WTC11 (cell line): Measurements from ENCODE around the gene FYN.

Experiments
- ATF3 ChIP-seq: sonication (generic); formaldehyde crosslinking; conservative IDR thresholded peaks from 2 replicates; pipeline ENCODE4 v1.8.1; 2022; ENCODE audit warnings: mild to moderate bottlenecking, missing genetic modification reagents
- CREB1 ChIP-seq: sonication (generic); formaldehyde crosslinking; IDR thresholded peaks from 2 replicates; pipeline ENCODE4 v1.8.0; 2023; ENCODE audit warnings: mild to moderate bottlenecking, missing genetic modification reagents
- CTCF ChIP-seq: fragments of 200-600 bp; IDR thresholded peaks from 2 replicates; pipeline ENCODE4 v1.8.0; 2022; ENCODE audit warnings: antibody characterized with exemption
- ESRRA ChIP-seq: sonication (generic); formaldehyde crosslinking; IDR thresholded peaks from 2 replicates; pipeline ENCODE4 v1.8.1; 2022; ENCODE audit warnings: mild to moderate bottlenecking, missing genetic modification reagents, borderline replicate concordance
- GTF2I ChIP-seq: fragments of 250-450 bp; sonication (Bioruptor Pico); conservative IDR thresholded peaks from 2 replicates; pipeline ENCODE4 v1.4.0; 2021; ENCODE audit warnings: mild to moderate bottlenecking
- KAT7 ChIP-seq: sonication (generic); formaldehyde crosslinking; IDR thresholded peaks from 2 replicates; pipeline ENCODE4 v1.8.1; 2023; ENCODE audit warnings: missing genetic modification reagents, mild to moderate bottlenecking, borderline replicate concordance
- NFE2L1 ChIP-seq: sonication (generic); formaldehyde crosslinking; IDR thresholded peaks from 2 replicates; pipeline ENCODE4 v1.8.1; 2023; ENCODE audit warnings: missing genetic modification reagents
- PRDM15 ChIP-seq: sonication (generic); formaldehyde crosslinking; IDR thresholded peaks from 2 replicates; pipeline ENCODE4 v1.8.0; 2022; ENCODE audit warnings: missing genetic modification reagents
- SP1 ChIP-seq: sonication (generic); formaldehyde crosslinking; conservative IDR thresholded peaks from 2 replicates; pipeline ENCODE4 v1.8.1; 2022; ENCODE audit warnings: missing genetic modification reagents
- USF2 ChIP-seq: sonication (generic); formaldehyde crosslinking; IDR thresholded peaks from 2 replicates; pipeline ENCODE4 v1.8.1; 2023; ENCODE audit warnings: mild to moderate bottlenecking, missing genetic modification reagents, moderate library complexity
- TF ChIP-seq, protein P1 (sequence below): sonication (generic); formaldehyde crosslinking; IDR thresholded peaks from 2 replicates; pipeline ENCODE4 v1.8.0; 2022; ENCODE audit warnings: mild to moderate bottlenecking, missing genetic modification reagents
- TF ChIP-seq, protein P2 (sequence below): sonication (generic); formaldehyde crosslinking; IDR thresholded peaks from 2 replicates; pipeline ENCODE4 v1.8.1; 2022; ENCODE audit warnings: mild to moderate bottlenecking, moderate library complexity, missing genetic modification reagents
- TF ChIP-seq, protein P3 (sequence below): sonication (generic); formaldehyde crosslinking; IDR thresholded peaks from 2 replicates; pipeline ENCODE4 v1.8.1; 2022; ENCODE audit warnings: low read depth, missing genetic modification reagents, borderline replicate concordance

DNA sequence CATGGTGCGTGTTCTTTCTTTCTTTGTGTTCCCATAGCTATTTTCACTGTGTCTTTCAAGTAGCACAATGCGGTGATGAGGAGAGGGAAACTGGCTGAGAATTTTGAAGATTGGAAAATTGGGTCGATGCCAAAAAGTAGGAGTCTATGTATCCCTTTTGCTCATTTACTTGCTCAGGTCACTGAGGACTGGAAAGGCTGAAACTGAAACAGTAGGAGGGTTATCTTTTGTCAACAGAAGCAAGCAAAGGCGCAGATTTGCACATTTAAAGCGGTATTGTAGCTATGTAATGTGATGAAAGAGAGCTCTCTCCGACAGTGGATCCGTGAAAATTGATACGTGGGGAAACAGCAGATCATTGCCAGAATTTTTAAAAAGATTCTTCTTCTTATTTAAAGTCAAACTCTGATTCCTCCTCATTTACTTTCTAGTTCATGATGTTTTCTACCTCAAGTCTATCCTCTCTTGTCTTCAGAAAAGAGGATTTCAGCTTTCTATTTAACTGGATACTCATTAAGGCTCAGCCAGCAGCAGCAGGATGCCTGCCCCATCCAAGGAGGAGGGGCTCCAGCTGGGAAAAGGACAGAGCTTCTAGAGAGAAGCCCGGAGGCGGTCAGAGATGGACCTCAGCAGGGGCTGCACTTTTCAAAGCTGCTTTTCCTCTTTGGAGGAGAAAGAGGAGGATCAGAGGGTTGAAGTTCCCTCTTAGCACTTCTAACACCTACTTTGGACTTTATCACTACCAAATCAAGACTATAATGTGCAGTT is 15.9 kb upstream of the FYN start:
- TF ChIP-seq USF2 (CRISPR knock-in tag) (no peak), CTCF (no peak), SP1 (CRISPR knock-in tag) (no peak), PRDM15 (CRISPR knock-in tag) (no peak), ESRRA (CRISPR knock-in tag) (no peak), CREB1 (no peak), ATF3 (CRISPR knock-in tag) (no peak), NFE2L1 (no peak), GTF2I (no peak), KAT7 (no peak)
- TF ChIP-seq, protein P1, sequence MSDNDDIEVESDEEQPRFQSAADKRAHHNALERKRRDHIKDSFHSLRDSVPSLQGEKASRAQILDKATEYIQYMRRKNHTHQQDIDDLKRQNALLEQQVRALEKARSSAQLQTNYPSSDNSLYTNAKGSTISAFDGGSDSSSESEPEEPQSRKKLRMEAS (CRISPR knock-in tag): no peak
- TF ChIP-seq, protein P2, sequence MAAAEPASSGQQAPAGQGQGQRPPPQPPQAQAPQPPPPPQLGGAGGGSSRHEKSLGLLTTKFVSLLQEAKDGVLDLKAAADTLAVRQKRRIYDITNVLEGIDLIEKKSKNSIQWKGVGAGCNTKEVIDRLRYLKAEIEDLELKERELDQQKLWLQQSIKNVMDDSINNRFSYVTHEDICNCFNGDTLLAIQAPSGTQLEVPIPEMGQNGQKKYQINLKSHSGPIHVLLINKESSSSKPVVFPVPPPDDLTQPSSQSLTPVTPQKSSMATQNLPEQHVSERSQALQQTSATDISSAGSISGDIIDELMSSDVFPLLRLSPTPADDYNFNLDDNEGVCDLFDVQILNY (CRISPR knock-in tag): no peak
- TF ChIP-seq, protein P3, sequence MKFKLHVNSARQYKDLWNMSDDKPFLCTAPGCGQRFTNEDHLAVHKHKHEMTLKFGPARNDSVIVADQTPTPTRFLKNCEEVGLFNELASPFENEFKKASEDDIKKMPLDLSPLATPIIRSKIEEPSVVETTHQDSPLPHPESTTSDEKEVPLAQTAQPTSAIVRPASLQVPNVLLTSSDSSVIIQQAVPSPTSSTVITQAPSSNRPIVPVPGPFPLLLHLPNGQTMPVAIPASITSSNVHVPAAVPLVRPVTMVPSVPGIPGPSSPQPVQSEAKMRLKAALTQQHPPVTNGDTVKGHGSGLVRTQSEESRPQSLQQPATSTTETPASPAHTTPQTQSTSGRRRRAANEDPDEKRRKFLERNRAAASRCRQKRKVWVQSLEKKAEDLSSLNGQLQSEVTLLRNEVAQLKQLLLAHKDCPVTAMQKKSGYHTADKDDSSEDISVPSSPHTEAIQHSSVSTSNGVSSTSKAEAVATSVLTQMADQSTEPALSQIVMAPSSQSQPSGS: no peak
